HAP-1 (cell line): Measurements from ENCODE around the gene COL26A1.
"Not testable (repeated sequence)": the region's sequence is repeated elsewhere in the genome, so short reads cannot be mapped to it uniquely, and the experiment has no call there.

Source experiments
- DNase-seq, 2 experiments: peaks; one replicate each; pipeline ENCODE4 v3.0.0-alpha.2; 2016 to 2020; ENCODE audit warnings: low spot score in 2 of 2
- H3K27me3 ChIP-seq: fragments of 250-450 bp; sonication (Bioruptor Pico); 2 replicates; pipeline ENCODE4 v1.5.1; 2020; ENCODE audit warnings: low read depth, mild to moderate bottlenecking, moderate library complexity
- H3K36me3 ChIP-seq: fragments of 250-450 bp; sonication (Bioruptor Pico); replicated peaks from 2 replicates; pipeline ENCODE4 v1.5.1; 2020; ENCODE audit warnings: mild to moderate bottlenecking
- H3K4me1 ChIP-seq: fragments of 250-450 bp; sonication (Bioruptor Pico); 2 replicates; pipeline ENCODE4 v1.5.1; 2020; ENCODE audit warnings: mild to moderate bottlenecking
- H3K4me3 ChIP-seq: fragments of 250-450 bp; sonication (Bioruptor Pico); 2 replicates; pipeline ENCODE4 v1.5.1; 2020; ENCODE audit warnings: mild to moderate bottlenecking, moderate library complexity
- H3K9me3 ChIP-seq: fragments of 250-450 bp; sonication (Bioruptor Pico); 2 replicates; pipeline ENCODE4 v1.5.1; 2020; ENCODE audit warnings: mild to moderate bottlenecking, moderate library complexity
- in situ Hi-C: fragments of 300-500 bp; cut with MboI; formaldehyde crosslinking; loops from 3 replicates; pipeline ENCODE4 v1.14.3; 2020; ENCODE audit warnings: low sequenced_read_pairs, inconsistent platforms, mixed read lengths

Gene COL26A1

GRCh38 chr7:101491442-101491841 lies 128.8 kb downstream of the COL26A1 start:
- H3K4me3 ChIP-seq, H3K27me3 ChIP-seq, DNase-seq, H3K36me3 ChIP-seq, in situ Hi-C loops, H3K9me3 ChIP-seq: not testable (repeated sequence)
- peaks cover 20% of the 10 kb centered on the region for H3K4me1 ChIP-seq

DNA sequence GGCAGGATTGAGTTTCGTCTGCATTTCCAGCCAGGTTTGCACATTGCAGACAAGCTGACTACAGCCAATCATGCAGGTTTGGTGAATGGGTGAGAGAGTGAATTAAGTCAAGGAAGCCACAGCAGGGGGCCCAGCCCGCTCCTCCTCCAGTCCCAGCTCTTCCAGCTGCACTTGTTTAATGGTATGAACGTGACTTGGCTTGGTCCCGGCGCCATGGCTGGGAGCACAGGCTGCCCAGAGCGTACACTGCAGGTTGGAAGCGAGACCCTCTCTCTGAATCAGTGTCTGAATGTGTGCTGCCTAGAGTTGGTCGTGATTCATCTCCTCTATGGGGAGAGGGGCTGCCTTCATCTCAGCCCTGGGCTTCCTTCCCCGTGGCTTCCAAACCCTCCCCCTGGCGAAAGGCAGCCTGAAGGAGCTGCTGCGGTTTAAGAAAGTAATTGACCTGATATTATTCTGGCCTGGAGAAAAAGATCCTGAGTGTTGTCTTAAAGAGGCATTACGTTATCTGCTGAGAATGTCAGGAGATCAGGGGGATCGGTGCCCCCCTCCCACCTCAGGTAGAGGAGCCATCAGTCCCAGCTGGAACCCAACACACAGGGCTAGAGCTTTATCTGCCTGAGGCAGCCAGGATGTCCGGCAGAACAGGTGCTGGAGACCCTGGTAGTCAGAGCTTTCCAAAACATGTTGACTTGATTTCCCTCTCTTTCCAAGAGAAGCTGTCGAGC lies 132.1 kb downstream of the COL26A1 start:
- Histone ChIP-seq H3K4me3 (no peak overlapping the region), H3K4me1 (no peaks in the 10 kb centered on the region), H3K9me3 (no peaks in the 10 kb centered on the region), H3K27me3 (no peaks in the 10 kb centered on the region), H3K36me3 (no peaks in the 10 kb centered on the region)
- DNase-seq, result no peak
- in situ Hi-C loops, result no loop called here

GRCh38 chr7:101496017-101496416 lies 133.3 kb downstream of the COL26A1 start:
- Histone ChIP-seq H3K36me3 (no peaks in the 10 kb centered on the region), H3K27me3 (no peaks in the 10 kb centered on the region), H3K9me3 (no peaks in the 10 kb centered on the region), H3K4me3 (no peak overlapping the region), H3K4me1 (no peaks in the 10 kb centered on the region)
- DNase-seq, result no peak
- in situ Hi-C loops, result no loop called here

DNA sequence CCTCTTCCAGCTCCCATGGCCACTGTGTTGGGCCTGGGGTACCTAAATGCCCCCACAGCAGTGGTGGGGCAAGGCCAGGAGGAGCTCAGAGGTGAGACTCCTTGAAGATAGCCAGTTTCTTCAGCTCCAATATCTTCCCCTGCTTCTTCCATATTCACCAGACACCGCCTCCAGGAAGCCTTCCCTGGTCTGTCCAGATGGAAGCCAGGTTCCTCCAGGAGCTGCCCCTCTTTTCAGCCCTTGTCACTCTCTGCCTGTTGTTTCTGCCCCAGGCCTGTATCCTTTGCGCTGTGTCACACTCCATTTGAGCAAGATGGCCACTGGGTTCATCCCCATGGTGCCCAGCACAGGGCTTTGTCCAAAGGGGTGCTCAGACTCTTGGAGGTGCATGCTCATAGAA lies 138.7 kb downstream of the COL26A1 start:
- Histone ChIP-seq H3K27me3 (no peaks in the 10 kb centered on the region), H3K9me3 (no peaks in the 10 kb centered on the region)

DNA sequence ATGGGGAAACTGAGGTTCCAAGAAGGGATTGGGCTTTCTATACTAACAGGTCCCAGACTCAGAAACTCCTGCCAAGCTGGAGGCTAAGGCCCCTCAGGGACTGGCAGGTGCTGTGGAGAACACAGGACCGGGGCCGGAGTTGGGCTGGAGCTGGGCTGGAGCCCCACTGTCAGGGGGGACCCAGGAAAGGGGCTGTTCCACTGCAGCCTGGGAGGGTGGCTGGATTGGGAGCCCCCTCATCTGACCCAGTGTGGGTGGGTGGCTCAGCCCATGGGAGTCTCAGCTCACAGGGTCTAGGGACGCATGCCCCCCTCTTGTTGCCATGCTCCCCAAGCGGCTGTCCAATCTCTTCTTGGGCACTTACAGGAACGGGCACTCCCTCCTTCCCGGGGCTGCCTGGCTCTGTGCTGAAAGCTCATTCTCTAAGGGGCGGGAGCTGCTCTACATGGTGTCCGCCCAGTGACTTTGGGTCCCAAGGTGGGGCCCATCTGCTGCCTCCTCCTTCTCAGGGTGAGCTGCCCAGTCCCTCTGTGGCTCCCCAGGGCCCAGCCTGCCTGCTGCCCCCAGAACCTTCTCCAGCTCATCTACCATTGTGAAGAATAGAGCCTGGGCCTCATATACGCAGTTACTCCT lies 139.9 kb downstream of the COL26A1 start:
- Histone ChIP-seq H3K4me1 (no peaks in the 10 kb centered on the region), H3K4me3 (no peak overlapping the region), H3K36me3 (no peaks in the 10 kb centered on the region), H3K9me3 (no peaks in the 10 kb centered on the region), H3K27me3 (no peaks in the 10 kb centered on the region)
- no peak for DNase-seq
- in situ Hi-C loops, result loop anchor here (10.0 kb wide), 1 partner anchor 128 kb away; no protein-coding TSS in a partner anchor

More for the DNA sequence above, 138.7 kb downstream of the COL26A1 start:
- Histone ChIP-seq H3K4me1 (no peaks in the 10 kb centered on the region), H3K4me3 (no peak overlapping the region), H3K36me3 (no peaks in the 10 kb centered on the region)
- no peak for DNase-seq
- in situ Hi-C loops, result loop anchor here (10.0 kb wide), 1 partner anchor 127 kb away; no protein-coding TSS in a partner anchor

GRCh38 chr7:101505510-101505909 lies 142.8 kb downstream of the COL26A1 start:
- DNase-seq, H3K4me1 ChIP-seq, H3K27me3 ChIP-seq, H3K4me3 ChIP-seq, H3K9me3 ChIP-seq, H3K36me3 ChIP-seq: not testable (repeated sequence)
- in situ Hi-C loops, result loop anchor here (10.0 kb wide), 1 partner anchor 131 kb away; no protein-coding TSS in a partner anchor

DNA sequence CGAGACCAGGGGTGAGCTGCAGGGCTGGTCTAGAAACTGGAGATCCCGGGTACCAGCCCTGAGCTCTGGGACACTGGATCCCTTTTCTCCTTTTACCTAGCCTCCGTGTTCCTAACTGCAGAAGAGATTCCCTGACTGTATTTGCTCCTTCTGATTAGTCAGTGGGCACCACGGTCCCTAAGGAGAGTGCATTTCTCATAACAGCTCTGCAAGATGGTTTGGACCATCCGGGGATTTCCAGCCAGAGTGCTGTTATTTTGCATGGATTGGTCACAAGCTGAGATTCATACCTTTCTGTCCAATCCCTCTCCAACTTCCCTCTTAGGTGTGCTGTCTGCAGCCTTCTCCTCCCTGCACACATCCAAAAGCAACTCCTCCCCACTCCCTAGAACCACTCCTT lies 143.9 kb downstream of the COL26A1 start:
- Histone ChIP-seq H3K9me3 (no peaks in the 10 kb centered on the region), H3K27me3 (no peaks in the 10 kb centered on the region), H3K36me3 (no peaks in the 10 kb centered on the region), H3K4me1 (no peaks in the 10 kb centered on the region), H3K4me3 (no peak overlapping the region)
- in situ Hi-C loops, result loop anchor here (10.0 kb wide), 1 partner anchor 132 kb away; no protein-coding TSS in a partner anchor
- no peak for DNase-seq

- H3K4me1 ChIP-seq, result no peaks in the 10 kb centered on the region
- H3K27me3 ChIP-seq, result no peaks in the 10 kb centered on the region
- H3K4me3 ChIP-seq, result no peak overlapping the region
- no peak for DNase-seq
- no peaks in the 10 kb centered on the region for H3K36me3 ChIP-seq
- in situ Hi-C loops, result loop anchor here (10.0 kb wide), 1 partner anchor 133 kb away; no protein-coding TSS in a partner anchor
- no peaks in the 10 kb centered on the region for H3K9me3 ChIP-seq
Observed at GRCh38 chr7:101507327-101507726, 144.7 kb downstream of the COL26A1 start.

- H3K4me1 ChIP-seq, result no peaks in the 10 kb centered on the region
- in situ Hi-C loops, result loop anchor here (10.0 kb wide), 1 partner anchor 133 kb away; no protein-coding TSS in a partner anchor
- no peak overlapping the region for H3K4me3 ChIP-seq
- DNase-seq, result peak; percentile 78 to 86
- no peaks in the 10 kb centered on the region for H3K36me3 ChIP-seq
- H3K27me3 ChIP-seq, result no peaks in the 10 kb centered on the region
- H3K9me3 ChIP-seq, result no peaks in the 10 kb centered on the region
Observed at GRCh38 chr7:101507791-101508252, 145.1 kb downstream of the COL26A1 start.

- H3K9me3 ChIP-seq, result no peaks in the 10 kb centered on the region
- no peak for DNase-seq
- in situ Hi-C loops, result no loop called here
Observed at GRCh38 chr7:101510297-101510696, 147.6 kb downstream of the COL26A1 start.

GRCh38 chr7:101511965-101512364 lies 149.3 kb downstream of the COL26A1 start:
- no peaks in the 10 kb centered on the region for H3K9me3 ChIP-seq
- H3K4me3 ChIP-seq, result no peak overlapping the region
- in situ Hi-C loops, result no loop called here
- H3K27me3 ChIP-seq, result no peaks in the 10 kb centered on the region
- H3K36me3 ChIP-seq, result no peaks in the 10 kb centered on the region
- no peaks in the 10 kb centered on the region for H3K4me1 ChIP-seq
- DNase-seq, result no peak

More at GRCh38 chr7:101510297-101510696, 147.6 kb downstream of the COL26A1 start:
- H3K27me3 ChIP-seq, result no peaks in the 10 kb centered on the region
- no peaks in the 10 kb centered on the region for H3K36me3 ChIP-seq
- H3K4me1 ChIP-seq, result no peaks in the 10 kb centered on the region
- no peak overlapping the region for H3K4me3 ChIP-seq

DNA sequence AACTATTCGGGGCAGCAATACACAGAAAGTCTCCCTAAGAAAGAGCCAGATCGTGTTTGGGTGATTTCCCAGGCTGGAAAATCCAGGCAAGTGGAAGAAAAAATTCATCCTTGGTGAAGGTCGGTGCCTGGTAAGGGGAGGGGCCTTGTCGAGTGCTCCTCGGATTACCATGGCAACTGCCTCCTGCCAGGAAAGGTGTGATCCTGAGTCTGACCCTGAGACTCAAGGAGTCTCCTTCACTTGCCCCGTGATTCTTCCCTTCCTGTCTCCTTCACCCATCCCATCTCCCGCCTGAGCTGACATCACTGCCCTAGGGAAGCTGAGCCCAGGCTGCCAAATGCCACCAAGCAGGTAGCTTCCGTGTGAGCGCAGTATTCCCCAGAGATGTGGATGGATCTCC lies 154.2 kb downstream of the COL26A1 start:
- no peak overlapping the region for H3K4me3 ChIP-seq
- H3K36me3 ChIP-seq, result no peaks in the 10 kb centered on the region
- no peaks in the 10 kb centered on the region for H3K4me1 ChIP-seq
- DNase-seq, result no peak
- no peaks in the 10 kb centered on the region for H3K27me3 ChIP-seq
- in situ Hi-C loops, result no loop called here
- H3K9me3 ChIP-seq, result no peaks in the 10 kb centered on the region

- Histone ChIP-seq H3K9me3 (no peaks in the 10 kb centered on the region), H3K27me3 (no peaks in the 10 kb centered on the region), H3K36me3 (no peaks in the 10 kb centered on the region), H3K4me3 (no peak overlapping the region), H3K4me1 (no peaks in the 10 kb centered on the region)
- DNase-seq, result no peak
- in situ Hi-C loops, result no loop called here
Observed at GRCh38 chr7:101517304-101517703, 154.6 kb downstream of the COL26A1 start.

DNA sequence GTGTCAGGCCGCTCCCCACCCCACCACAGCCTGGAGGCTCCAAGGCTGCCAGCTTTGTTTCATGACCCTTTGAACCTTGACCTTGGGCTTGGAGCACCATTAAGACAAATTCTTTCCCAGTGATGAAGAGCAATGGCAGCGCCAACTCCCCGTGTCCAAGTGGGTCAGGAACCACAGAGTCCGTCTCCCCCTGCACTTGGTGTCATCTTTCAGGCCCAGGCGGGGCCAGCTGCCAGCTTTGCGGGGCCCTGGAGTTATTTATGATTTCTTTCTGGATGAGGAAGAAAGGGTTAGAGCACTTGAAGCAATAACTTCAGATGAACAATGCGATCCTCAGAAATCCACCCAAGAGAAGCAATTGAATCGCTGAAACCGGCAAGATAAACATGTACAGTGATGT lies 155.7 kb downstream of the COL26A1 start:
- Histone ChIP-seq H3K4me3 (no peak overlapping the region), H3K4me1 (no peaks in the 10 kb centered on the region), H3K9me3 (no peaks in the 10 kb centered on the region), H3K36me3 (no peaks in the 10 kb centered on the region), H3K27me3 (no peaks in the 10 kb centered on the region)
- DNase-seq, result no peak
- in situ Hi-C loops, result no loop called here
